ENCODE data around the gene PCBP3.

The PCBP3 gene

DNA sequence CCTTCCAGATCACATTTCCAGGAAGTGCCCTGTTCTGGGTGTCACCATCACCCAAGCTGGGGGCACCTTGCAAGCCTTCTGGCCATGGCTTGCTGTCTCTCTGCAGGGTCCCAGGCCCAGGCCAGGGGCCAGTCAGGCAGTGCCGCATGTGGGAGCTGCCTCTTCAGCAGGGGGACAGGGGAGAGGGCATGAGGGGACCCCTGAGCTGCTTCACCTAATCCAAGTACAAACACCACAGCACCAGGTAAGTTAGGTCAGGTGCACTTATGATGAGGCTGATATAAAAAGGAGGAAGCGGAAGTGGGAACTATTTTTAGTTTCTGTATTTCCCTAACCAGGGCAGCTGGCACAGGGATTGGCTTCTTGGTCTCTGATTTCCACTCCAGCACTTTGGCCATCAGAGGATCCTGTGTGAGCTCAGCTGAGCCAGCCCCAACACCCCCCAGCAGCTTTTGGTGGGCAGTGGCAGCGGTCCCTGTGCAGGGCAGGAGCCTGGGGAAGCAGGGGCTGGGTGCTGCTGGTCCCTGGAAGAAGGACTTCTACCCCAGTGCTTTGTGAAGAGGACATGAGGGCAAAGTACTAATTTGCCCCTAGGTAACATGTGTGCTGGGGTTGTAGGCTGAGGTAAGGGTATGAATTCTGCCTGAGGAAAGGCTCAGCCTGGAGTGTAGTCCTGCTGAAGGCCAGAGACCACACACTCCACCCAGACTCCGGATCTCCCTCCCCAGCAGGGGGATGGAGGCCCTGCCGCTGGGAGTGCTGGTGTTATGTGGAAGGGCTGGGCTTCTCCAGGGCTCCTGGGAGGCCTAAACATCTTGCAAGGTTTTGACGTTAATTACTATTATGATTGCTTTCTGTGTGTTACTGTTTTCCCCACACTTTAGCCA, 3.3 kb upstream of the PCBP3 start:
- Histone ChIP-seq H2AFZ (ENCODE audit: low read length) (peak overlapping the region; percentile 49), H3K79me2 (ENCODE audit: low read length) (no peaks in the 10 kb centered on the region), H3K27ac (ENCODE audit: low read length) (peak overlapping the region; percentile 38; the same call in 1 of the 2 replicates), H3K4me1 (ENCODE audit: low read length) (peaks cover 24% of the 10 kb centered on the region), H3K4me2 (ENCODE audit: low read depth, low read length) (peak overlapping the region; percentile 76), H3K9ac (ENCODE audit: low read length) (peak overlapping the region; percentile 14; the same call in 1 of the 2 replicates), H4K20me1 (ENCODE audit: insufficient read depth, low read length) (no peaks in the 10 kb centered on the region), H3K9me3 (replicated peaks; ENCODE audit: insufficient read depth, low read length) (no peaks in the 10 kb centered on the region), H3K9me2 (replicated peaks; ENCODE audit: insufficient read depth, low read length) (no peaks in the 10 kb centered on the region), H3K27me3 (replicated peaks; ENCODE audit: insufficient read depth, low read length) (no peaks in the 10 kb centered on the region), H3F3A (ENCODE audit: insufficient read depth, low read length) (peaks cover 4% of the 10 kb centered on the region; the same call in 1 of the 2 replicates), H3K4me3 (ENCODE audit: low read length) (peak overlapping the region; percentile 3; the same call in 1 of the 2 replicates), H3K36me3 (replicated peaks; ENCODE audit: insufficient read depth, low read length) (no peaks in the 10 kb centered on the region)
- TF ChIP-seq, protein P1, sequence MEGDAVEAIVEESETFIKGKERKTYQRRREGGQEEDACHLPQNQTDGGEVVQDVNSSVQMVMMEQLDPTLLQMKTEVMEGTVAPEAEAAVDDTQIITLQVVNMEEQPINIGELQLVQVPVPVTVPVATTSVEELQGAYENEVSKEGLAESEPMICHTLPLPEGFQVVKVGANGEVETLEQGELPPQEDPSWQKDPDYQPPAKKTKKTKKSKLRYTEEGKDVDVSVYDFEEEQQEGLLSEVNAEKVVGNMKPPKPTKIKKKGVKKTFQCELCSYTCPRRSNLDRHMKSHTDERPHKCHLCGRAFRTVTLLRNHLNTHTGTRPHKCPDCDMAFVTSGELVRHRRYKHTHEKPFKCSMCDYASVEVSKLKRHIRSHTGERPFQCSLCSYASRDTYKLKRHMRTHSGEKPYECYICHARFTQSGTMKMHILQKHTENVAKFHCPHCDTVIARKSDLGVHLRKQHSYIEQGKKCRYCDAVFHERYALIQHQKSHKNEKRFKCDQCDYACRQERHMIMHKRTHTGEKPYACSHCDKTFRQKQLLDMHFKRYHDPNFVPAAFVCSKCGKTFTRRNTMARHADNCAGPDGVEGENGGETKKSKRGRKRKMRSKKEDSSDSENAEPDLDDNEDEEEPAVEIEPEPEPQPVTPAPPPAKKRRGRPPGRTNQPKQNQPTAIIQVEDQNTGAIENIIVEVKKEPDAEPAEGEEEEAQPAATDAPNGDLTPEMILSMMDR (IDR thresholded peaks at IDR 0.05; ENCODE audit: low read length) = no peak
- TF ChIP-seq EZH2phosphoT487 (IDR thresholded peaks at IDR 0.05; ENCODE audit: low read length) (no peak), EZH2 (optimal IDR thresholded peaks at IDR 0.05; ENCODE audit: low read depth, low read length) (no peak)
- peak; percentile 48 for DNase-seq

DNA sequence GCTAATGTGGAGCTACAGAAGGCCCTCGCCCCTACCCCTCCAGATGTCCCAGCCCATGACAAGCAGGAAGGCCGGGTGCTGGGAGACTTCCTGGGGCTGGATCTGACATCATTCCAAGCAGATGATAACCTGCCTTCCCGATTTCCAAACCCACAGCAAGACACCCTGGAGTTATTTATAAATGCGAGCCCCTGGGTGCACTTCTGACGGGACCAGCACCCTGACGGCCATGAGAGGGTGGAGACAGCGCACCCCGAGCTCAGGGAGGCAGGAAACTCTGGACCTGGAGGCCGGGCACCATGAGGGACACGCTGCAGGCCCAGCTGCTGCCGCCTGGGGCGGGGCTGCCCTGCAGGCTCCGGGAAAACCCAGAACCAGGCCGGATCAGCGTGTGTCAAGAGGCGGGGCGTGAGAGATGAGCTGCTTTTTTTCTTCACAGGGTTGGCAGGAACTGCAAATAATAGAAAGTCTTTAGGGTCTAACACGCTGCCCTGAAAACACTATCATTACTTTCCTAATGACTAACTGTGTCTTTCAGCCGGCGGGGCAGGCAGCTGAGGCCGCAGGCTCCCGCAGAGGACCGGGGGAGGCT, 2.5 kb upstream of the PCBP3 start:
- peaks cover 4% of the 10 kb centered on the region; the same call in 1 of the 2 replicates for H3F3A ChIP-seq (ENCODE audit: insufficient read depth, low read length)
- no peak overlapping the region; the same call in 1 of the 2 replicates for H3K27ac ChIP-seq (ENCODE audit: low read length)
- H4K20me1 ChIP-seq (ENCODE audit: insufficient read depth, low read length) = 0 out of 2 replicates have a peak, but pooled peaks cover 3% of the 10 kb centered on the region
- H3K4me2 ChIP-seq (ENCODE audit: low read depth, low read length) = peak overlapping the region; percentile 76; the same call in 1 of the 2 replicates
- no peaks in the 10 kb centered on the region for H3K9me2 ChIP-seq (replicated peaks; ENCODE audit: insufficient read depth, low read length)
- H3K9ac ChIP-seq (ENCODE audit: low read length) = no peak overlapping the region
- no peaks in the 10 kb centered on the region for H3K27me3 ChIP-seq (replicated peaks; ENCODE audit: insufficient read depth, low read length)
- H3K79me2 ChIP-seq (ENCODE audit: low read length) = no peaks in the 10 kb centered on the region
- peak overlapping the region; percentile 49; the same call in 1 of the 2 replicates for H2AFZ ChIP-seq (ENCODE audit: low read length)
- DNase-seq = no peak
- no peaks in the 10 kb centered on the region for H3K36me3 ChIP-seq (replicated peaks; ENCODE audit: insufficient read depth, low read length)
- no peak for TF ChIP-seq EZH2phosphoT487 (IDR thresholded peaks at IDR 0.05; ENCODE audit: low read length)
- TF ChIP-seq EZH2 (optimal IDR thresholded peaks at IDR 0.05; ENCODE audit: low read depth, low read length) = no peak
- TF ChIP-seq, protein P1 (IDR thresholded peaks at IDR 0.05; ENCODE audit: low read length) = no peak
- peaks cover 24% of the 10 kb centered on the region for H3K4me1 ChIP-seq (ENCODE audit: low read length)
- H3K4me3 ChIP-seq (ENCODE audit: low read length) = no peak overlapping the region
- H3K9me3 ChIP-seq (replicated peaks; ENCODE audit: insufficient read depth, low read length) = no peaks in the 10 kb centered on the region

DNA sequence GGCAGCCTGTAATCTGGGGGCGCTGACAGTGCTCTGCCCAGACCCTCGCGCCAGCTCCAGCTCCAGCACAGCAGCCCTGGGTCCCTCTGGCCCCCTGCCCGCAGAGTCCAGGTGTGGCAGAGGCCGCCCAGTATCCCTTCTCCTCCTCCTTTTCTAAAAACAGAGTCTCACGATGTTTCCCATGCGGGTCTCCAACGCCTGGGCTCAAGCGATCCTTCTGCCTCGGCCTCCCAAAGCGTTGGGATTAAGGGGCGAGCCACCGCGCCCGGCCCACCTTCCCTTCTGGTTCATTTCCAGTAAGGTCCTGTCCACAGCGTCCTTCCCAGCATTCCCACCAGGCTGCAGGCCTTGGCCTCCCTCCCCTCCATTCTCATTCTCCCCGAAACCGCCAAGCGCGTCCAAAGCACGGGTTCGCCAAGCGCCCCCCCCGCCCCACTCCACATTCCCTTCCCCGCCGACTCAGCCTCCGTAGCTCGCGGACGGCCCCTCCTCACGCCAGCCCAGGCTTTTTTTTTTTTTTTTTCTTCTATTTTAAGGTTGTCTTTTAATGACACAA, 2.0 kb upstream of the PCBP3 start:
- H3K9me3 ChIP-seq (replicated peaks; ENCODE audit: insufficient read depth, low read length) = no peaks in the 10 kb centered on the region
- H3K9me2 ChIP-seq (replicated peaks; ENCODE audit: insufficient read depth, low read length) = no peaks in the 10 kb centered on the region
- no peaks in the 10 kb centered on the region for H3K27me3 ChIP-seq (replicated peaks; ENCODE audit: insufficient read depth, low read length)
- no peak overlapping the region for H3K4me2 ChIP-seq (ENCODE audit: low read depth, low read length)
- H2AFZ ChIP-seq (ENCODE audit: low read length) = no peak overlapping the region
- H3K4me1 ChIP-seq (ENCODE audit: low read length) = peaks cover 24% of the 10 kb centered on the region
- H3K79me2 ChIP-seq (ENCODE audit: low read length) = 0 out of 2 replicates have a peak, but pooled peaks cover 4% of the 10 kb centered on the region
- H3K4me3 ChIP-seq (ENCODE audit: low read length) = no peak overlapping the region
- H3K9ac ChIP-seq (ENCODE audit: low read length) = no peak overlapping the region
- no peak for DNase-seq
- H4K20me1 ChIP-seq (ENCODE audit: insufficient read depth, low read length) = 0 out of 2 replicates have a peak, but pooled peaks cover 3% of the 10 kb centered on the region
- no peak overlapping the region for H3K27ac ChIP-seq (ENCODE audit: low read length)
- no peak for TF ChIP-seq EZH2 (optimal IDR thresholded peaks at IDR 0.05; ENCODE audit: low read depth, low read length)
- TF ChIP-seq EZH2phosphoT487 (IDR thresholded peaks at IDR 0.05; ENCODE audit: low read length) = no peak
- TF ChIP-seq, protein P1 (IDR thresholded peaks at IDR 0.05; ENCODE audit: low read length) = no peak
- H3F3A ChIP-seq (ENCODE audit: insufficient read depth, low read length) = peaks cover 4% of the 10 kb centered on the region; the same call in 1 of the 2 replicates
- no peaks in the 10 kb centered on the region for H3K36me3 ChIP-seq (replicated peaks; ENCODE audit: insufficient read depth, low read length)

Measured in MM.1S (cell line).